Astrocyte (in vitro differentiated cells and primary cell): ENCODE results near the gene AKAP13. TPM values are rescaled to one million over a fixed set of nuclear protein-coding genes. Genes with fewer than 3 reads are reported as not detected.

Source experiments
- DNase-seq: peaks from one replicate; pipeline ENCODE4 v3.0.0-alpha.2; 2010; ENCODE audit warnings: low read depth
- FAIRE-seq: peaks from 2 replicates; lab custom pipeline; 2011; peaks lifted over from hg19 to GRCh38; lab: Jason Lieb, UNC
- H2AFZ ChIP-seq: 2 replicates; pipeline ENCODE4 v1.6.0; 2012; ENCODE audit warnings: low read depth, low read length, inconsistent platforms
- H3K27ac ChIP-seq: 2 replicates; pipeline ENCODE4 v1.5.1; 2011; ENCODE audit warnings: low read depth, low read length, inconsistent platforms
- H3K27me3 ChIP-seq: 2 replicates; pipeline ENCODE4 v1.6.0; 2011; ENCODE audit warnings: low read length, inconsistent platforms; ENCODE audit not compliant: insufficient read depth
- H3K36me3 ChIP-seq: 2 replicates; pipeline ENCODE4 v1.5.1; 2011; ENCODE audit warnings: low read length, inconsistent platforms; ENCODE audit not compliant: insufficient read depth
- H3K4me1 ChIP-seq: 2 replicates; pipeline ENCODE4 v1.5.1; 2011; ENCODE audit warnings: low read length, inconsistent platforms; ENCODE audit not compliant: insufficient read depth
- H3K4me2 ChIP-seq: 2 replicates; pipeline ENCODE4 v1.6.0; 2012; ENCODE audit warnings: low read length, inconsistent platforms
- H3K4me3 ChIP-seq: 2 replicates; pipeline ENCODE4 v1.5.1; 2011; ENCODE audit warnings: low read depth, mild to moderate bottlenecking, low read length, inconsistent platforms; ENCODE audit not compliant: insufficient read depth
- H3K79me2 ChIP-seq: 2 replicates; pipeline ENCODE4 v1.6.0; 2012; ENCODE audit warnings: mild to moderate bottlenecking, low read length, inconsistent platforms; ENCODE audit not compliant: insufficient read depth
- H3K9ac ChIP-seq: 2 replicates; pipeline ENCODE4 v1.6.0; 2012; ENCODE audit warnings: mild to moderate bottlenecking, low read length, inconsistent platforms
- H3K9me3 ChIP-seq: 2 replicates; pipeline ENCODE4 v1.5.1; 2012; ENCODE audit warnings: low read depth, mild to moderate bottlenecking, low read length, inconsistent platforms; ENCODE audit not compliant: insufficient read depth
- H4K20me1 ChIP-seq: 2 replicates; pipeline ENCODE4 v1.6.0; 2012; ENCODE audit warnings: low read length, inconsistent platforms; ENCODE audit not compliant: insufficient read depth
- H3K27ac Mint-ChIP-seq: one replicate; pipeline ENCODE4 v1.8.0; 2021; ENCODE audit warnings: mild to moderate bottlenecking, mixed read lengths; ENCODE audit not compliant: unreplicated experiment
- H3K27me3 Mint-ChIP-seq: one replicate; pipeline ENCODE4 v1.8.0; 2021; ENCODE audit warnings: low read depth, mixed read lengths; ENCODE audit not compliant: unreplicated experiment
- H3K36me3 Mint-ChIP-seq: one replicate; pipeline ENCODE4 v1.8.0; 2021; ENCODE audit warnings: low read depth, mixed read lengths; ENCODE audit not compliant: unreplicated experiment
- H3K4me1 Mint-ChIP-seq: one replicate; pipeline ENCODE4 v1.8.0; 2021; ENCODE audit warnings: low read depth, mixed read lengths; ENCODE audit not compliant: unreplicated experiment
- H3K4me3 Mint-ChIP-seq: one replicate; pipeline ENCODE4 v1.8.0; 2021; ENCODE audit warnings: mild to moderate bottlenecking, moderate library complexity, mixed read lengths; ENCODE audit not compliant: unreplicated experiment
- H3K9me3 Mint-ChIP-seq: one replicate; pipeline ENCODE4 v1.8.0; 2021; ENCODE audit warnings: mild to moderate bottlenecking, mixed read lengths; ENCODE audit not compliant: unreplicated experiment
- EZH2 ChIP-seq: IDR thresholded peaks from 2 replicates; pipeline ENCODE4 v1.6.1; 2012; ENCODE audit warnings: mild to moderate bottlenecking, low read length, inconsistent platforms; ENCODE audit not compliant: insufficient read depth
- total RNA-seq: library from RNA; stranded (reverse); gene quantifications from 2 replicates; pipeline ENCODE4 v1.2.1, GENCODE V29; 2021
- TF ChIP-seq, protein P1 (sequence below): IDR thresholded peaks from 2 replicates; pipeline ENCODE4 v1.5.1; 2011; ENCODE audit warnings: low read depth, mild to moderate bottlenecking, inconsistent platforms, low read length, moderate library complexity; ENCODE audit not compliant: insufficient read depth

AKAP13 gene
- total RNA-seq, 1 donor from 2014 or later = 98.2 TPM

DNA sequence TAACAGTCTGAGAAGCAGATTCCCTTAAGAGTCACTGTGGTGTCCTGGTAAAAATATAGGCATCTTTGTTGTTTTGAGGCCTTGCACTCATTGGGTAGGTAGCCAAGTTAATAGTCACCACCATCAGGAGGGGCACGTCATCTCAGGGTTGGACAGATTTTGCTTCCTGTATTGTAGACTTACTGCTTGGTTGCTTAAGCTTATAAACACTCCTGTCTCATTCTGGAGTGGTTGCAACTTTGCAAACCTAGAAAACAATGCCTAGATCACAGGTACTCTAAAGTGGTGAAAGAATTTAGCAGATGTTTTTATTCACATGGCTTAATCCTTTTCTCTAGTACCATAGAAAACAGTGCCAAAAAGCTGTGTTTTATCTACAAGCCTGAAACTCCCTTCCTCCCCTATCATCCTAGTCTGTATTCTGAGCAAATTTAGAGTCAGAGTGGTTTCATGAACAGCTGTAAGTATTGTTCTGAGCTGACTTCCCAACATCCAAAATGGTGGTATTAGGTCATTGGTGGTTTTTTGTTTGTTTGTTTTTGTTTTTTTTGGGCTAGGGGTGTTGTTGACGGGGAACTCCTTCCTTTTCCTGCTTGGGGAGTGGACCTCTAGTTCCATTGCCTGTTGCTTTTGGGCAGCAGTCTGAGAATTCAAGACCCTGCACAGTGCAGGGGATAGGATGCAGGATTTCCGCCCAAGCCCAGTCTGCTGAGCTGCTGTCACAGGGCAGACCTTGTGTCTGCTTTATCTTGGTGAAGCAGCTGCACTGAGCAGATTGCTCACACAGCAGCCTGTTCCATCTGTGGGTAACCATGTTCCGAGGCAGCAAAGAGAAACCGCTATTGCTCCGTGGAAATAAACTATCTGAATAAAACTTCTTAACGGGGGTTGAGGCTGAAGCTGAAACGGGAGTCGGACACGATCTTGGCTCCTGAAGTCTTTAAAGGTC is 202.0 kb downstream of the AKAP13 start:
- no peak overlapping the region for H3K4me2 ChIP-seq
- no peak overlapping the region for H3K9ac ChIP-seq

DNA sequence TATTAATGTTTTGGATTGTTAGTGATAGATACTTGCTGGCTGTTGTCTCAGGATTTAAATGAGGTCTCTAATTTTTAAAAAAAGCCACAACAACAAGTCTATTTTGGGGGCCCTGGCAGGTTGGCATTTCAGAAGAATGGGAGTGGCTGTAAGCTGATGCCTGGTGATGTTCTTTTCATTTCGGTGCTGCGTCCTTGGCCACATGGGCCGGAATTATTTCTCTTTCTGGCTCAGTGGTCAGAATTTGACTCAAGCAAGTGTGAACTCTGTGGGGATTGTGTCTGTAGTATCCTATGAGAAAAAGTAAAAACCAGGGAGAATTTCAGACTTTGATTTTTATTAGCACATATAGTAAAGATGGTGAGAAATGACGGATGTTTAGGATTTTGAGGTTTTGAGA is 203.0 kb downstream of the AKAP13 start:
- Histone ChIP-seq H3K36me3 (peaks cover 14% of the 10 kb centered on the region), H3K4me2 (no peak overlapping the region), H3K4me3 (no peak overlapping the region), H3K9me3 (no peaks in the 10 kb centered on the region), H3K79me2 (peaks cover 36% of the 10 kb centered on the region), H3K4me1 (peaks cover 16% of the 10 kb centered on the region), H3K27me3 (no peaks in the 10 kb centered on the region), H3K27ac (no peak overlapping the region), H3K9ac (no peak overlapping the region), H2AFZ (no peak overlapping the region), H4K20me1 (peaks cover 46% of the 10 kb centered on the region)
- DNase-seq (no peak), FAIRE-seq (no peak)
- Mint-ChIP-seq H3K27ac (peak overlapping the region; percentile 6), H3K36me3 (peaks cover 39% of the 10 kb centered on the region), H3K27me3 (no peaks in the 10 kb centered on the region), H3K4me3 (no peak overlapping the region), H3K9me3 (no peaks in the 10 kb centered on the region), H3K4me1 (peaks cover 32% of the 10 kb centered on the region)
- no peak for TF ChIP-seq EZH2
- TF ChIP-seq, protein P1, sequence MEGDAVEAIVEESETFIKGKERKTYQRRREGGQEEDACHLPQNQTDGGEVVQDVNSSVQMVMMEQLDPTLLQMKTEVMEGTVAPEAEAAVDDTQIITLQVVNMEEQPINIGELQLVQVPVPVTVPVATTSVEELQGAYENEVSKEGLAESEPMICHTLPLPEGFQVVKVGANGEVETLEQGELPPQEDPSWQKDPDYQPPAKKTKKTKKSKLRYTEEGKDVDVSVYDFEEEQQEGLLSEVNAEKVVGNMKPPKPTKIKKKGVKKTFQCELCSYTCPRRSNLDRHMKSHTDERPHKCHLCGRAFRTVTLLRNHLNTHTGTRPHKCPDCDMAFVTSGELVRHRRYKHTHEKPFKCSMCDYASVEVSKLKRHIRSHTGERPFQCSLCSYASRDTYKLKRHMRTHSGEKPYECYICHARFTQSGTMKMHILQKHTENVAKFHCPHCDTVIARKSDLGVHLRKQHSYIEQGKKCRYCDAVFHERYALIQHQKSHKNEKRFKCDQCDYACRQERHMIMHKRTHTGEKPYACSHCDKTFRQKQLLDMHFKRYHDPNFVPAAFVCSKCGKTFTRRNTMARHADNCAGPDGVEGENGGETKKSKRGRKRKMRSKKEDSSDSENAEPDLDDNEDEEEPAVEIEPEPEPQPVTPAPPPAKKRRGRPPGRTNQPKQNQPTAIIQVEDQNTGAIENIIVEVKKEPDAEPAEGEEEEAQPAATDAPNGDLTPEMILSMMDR = no peak

More for the DNA sequence above, 202.0 kb downstream of the AKAP13 start:
- Mint-ChIP-seq H3K27me3 (no peaks in the 10 kb centered on the region), H3K36me3 (peaks cover 34% of the 10 kb centered on the region), H3K9me3 (no peaks in the 10 kb centered on the region), H3K4me1 (peaks cover 25% of the 10 kb centered on the region), H3K4me3 (no peak overlapping the region), H3K27ac (no peak overlapping the region)
- Histone ChIP-seq H3K9me3 (no peaks in the 10 kb centered on the region), H3K27me3 (no peaks in the 10 kb centered on the region), H4K20me1 (peaks cover 46% of the 10 kb centered on the region), H2AFZ (no peak overlapping the region), H3K79me2 (peaks cover 36% of the 10 kb centered on the region), H3K27ac (no peak overlapping the region), H3K4me1 (peaks cover 9% of the 10 kb centered on the region), H3K4me3 (no peak overlapping the region), H3K36me3 (peaks cover 17% of the 10 kb centered on the region)
- FAIRE-seq (no peak), DNase-seq (peak; percentile 59)
- TF ChIP-seq EZH2 = no peak
- TF ChIP-seq, protein P1 = no peak
